Tibial nerve (tissue), 3 donors: ENCODE measurements around the gene MYO7A.

Source experiments
- POLR2A ChIP-seq, 2 donors: fragments of 450-650 bp; IDR thresholded peaks; one replicate each; pipeline ENCODE4 v1.6.1; 2017; ENCODE audit warnings: antibody characterized with exemption in 2 of 2, mild to moderate bottlenecking in 2 of 2, moderate library complexity in 2 of 2
- TF ChIP-seq, protein P1 (sequence below), 5 experiments: fragments of 200-600 bp in 3 of 5; fragments of 450-650 bp in 2 of 5; sonication (generic) in 3 of 5; IDR thresholded peaks; one replicate each; pipeline ENCODE4 v1.5.1; 2016 to 2019; ENCODE audit warnings: antibody characterized with exemption in 5 of 5, mild to moderate bottlenecking in 3 of 5, moderate library complexity in 2 of 5

DNA sequence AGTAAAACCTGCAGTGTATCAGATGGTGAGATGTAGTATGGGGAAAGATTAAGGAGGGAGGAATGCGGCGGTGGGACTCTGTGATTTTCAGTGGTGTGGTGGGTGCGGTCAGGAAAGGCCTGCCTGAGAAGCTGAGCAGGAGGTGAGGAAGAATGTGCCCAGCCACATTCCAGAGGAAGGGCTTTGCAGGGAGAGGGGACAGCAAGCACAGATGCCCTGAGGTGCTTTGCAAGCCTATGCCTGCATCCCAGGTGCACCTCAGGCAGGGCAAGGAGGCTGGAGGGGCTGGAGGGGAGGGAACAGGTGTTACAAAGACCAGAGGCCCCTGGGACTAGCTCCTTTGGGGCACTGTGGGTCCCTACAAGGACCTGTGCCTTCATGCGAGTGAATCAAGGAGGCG, 42.1 kb downstream of the MYO7A start:
- TF ChIP-seq, protein P1, sequence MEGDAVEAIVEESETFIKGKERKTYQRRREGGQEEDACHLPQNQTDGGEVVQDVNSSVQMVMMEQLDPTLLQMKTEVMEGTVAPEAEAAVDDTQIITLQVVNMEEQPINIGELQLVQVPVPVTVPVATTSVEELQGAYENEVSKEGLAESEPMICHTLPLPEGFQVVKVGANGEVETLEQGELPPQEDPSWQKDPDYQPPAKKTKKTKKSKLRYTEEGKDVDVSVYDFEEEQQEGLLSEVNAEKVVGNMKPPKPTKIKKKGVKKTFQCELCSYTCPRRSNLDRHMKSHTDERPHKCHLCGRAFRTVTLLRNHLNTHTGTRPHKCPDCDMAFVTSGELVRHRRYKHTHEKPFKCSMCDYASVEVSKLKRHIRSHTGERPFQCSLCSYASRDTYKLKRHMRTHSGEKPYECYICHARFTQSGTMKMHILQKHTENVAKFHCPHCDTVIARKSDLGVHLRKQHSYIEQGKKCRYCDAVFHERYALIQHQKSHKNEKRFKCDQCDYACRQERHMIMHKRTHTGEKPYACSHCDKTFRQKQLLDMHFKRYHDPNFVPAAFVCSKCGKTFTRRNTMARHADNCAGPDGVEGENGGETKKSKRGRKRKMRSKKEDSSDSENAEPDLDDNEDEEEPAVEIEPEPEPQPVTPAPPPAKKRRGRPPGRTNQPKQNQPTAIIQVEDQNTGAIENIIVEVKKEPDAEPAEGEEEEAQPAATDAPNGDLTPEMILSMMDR (IDR thresholded peaks at IDR 0.05), result no peak
- no peak for TF ChIP-seq POLR2A (IDR thresholded peaks at IDR 0.05)
